Frontal cortex (tissue), 1 donor: ENCODE data around the gene PPA1. TPM values are rescaled to one million over a fixed set of nuclear protein-coding genes. Genes with fewer than 3 reads are reported as not detected.

Experiments used
- small RNA-seq: library from RNA; depleted of rRNA; stranded (forward); fragments of <200 nt; gene quantifications from one replicate; pipeline ENCODE3, GENCODE V24; 2014
- total RNA-seq: library from RNA; depleted of rRNA; stranded (reverse); fragments of >200 nt; gene quantifications from one replicate; pipeline ENCODE4 v1.2.3, GENCODE V29; 2014

PPA1 gene
- total RNA-seq, 1 donor from 2014 or later = 351 TPM

Small RNAs within 50 kb of the gene (small RNA-seq; reads per million reads assigned to genes)
- not detected for gene RPS25P9

Other genes with a start within 250 kb of the PPA1 start
- 48.9 TPM for gene MACROH2A2, start 180.6 kb downstream of the PPA1 start, total RNA-seq
- gene AIFM2, start 100.6 kb downstream of the PPA1 start, total RNA-seq = 4.9 TPM
- gene TYSND1, start 86.7 kb downstream of the PPA1 start, total RNA-seq = 5.3 TPM
- gene SAR1A, start 62.9 kb downstream of the PPA1 start, total RNA-seq = 233 TPM
- 1.2 TPM for gene NPFFR1, start 50.6 kb upstream of the PPA1 start, total RNA-seq
- gene LRRC20, start 149.2 kb upstream of the PPA1 start, total RNA-seq = 11.0 TPM
- 47.3 TPM for gene EIF4EBP2, start 170.7 kb upstream of the PPA1 start, total RNA-seq
- 2.0 TPM for gene NODAL, start 208.3 kb upstream of the PPA1 start, total RNA-seq
- 6.9 TPM for gene PALD1, start 245.3 kb upstream of the PPA1 start, total RNA-seq